HepG2 (cell line): ENCODE data around the gene CTIF. TPM values are rescaled to one million over a fixed set of nuclear protein-coding genes. Genes with fewer than 3 reads are reported as not detected.

ENCODE experiments used
- ATAC-seq: fragments of 200-7000 bp; cut with Tn5 transposase; 3 replicates; pipeline ENCODE4 v1.9.1; 2020; ENCODE audit warnings: mild to moderate bottlenecking, moderate library complexity
- BruUV-seq: library from RNA; stranded (reverse); fragments of 400-500 nt; replicated peaks from 2 replicates; lab custom pipeline; 2021; lab: Mats Ljungman, UMichigan
- CTCF ChIA-PET: fragments of 300-600 bp; formaldehyde crosslinking; extraction: SDS; loops from one replicate; lab custom pipeline; 2021; ENCODE audit warnings: low total read pairs, inconsistent platforms, low intra/inter-chr PET ratio; lab: Yijun Ruan, JAX
- POLR2A ChIA-PET: fragments of 350-600 bp; sonication (Branson Sonifier 250); formaldehyde crosslinking; loops from one replicate; lab custom pipeline; 2020; ENCODE audit warnings: antibody characterized with exemption, inconsistent platforms; lab: Yijun Ruan, JAX
- DNase-seq: peaks from one replicate; pipeline ENCODE4 v3.0.0-alpha.2; 2015; ENCODE audit warnings: low spot score
- FAIRE-seq: peaks from 3 replicates; lab custom pipeline; 2011; peaks lifted over from hg19 to GRCh38; lab: Jason Lieb, UNC
- H2AFZ ChIP-seq: one replicate; pipeline ENCODE4 v1.6.1; 2011; ENCODE audit warnings: low read length, inconsistent platforms
- H3K27ac ChIP-seq: fragments of 300-600 bp; 3 replicates; pipeline ENCODE4 v1.8.0; 2011; ENCODE audit warnings: mixed run types, mild to moderate bottlenecking, mixed read lengths, low read length, inconsistent platforms; ENCODE audit not compliant: insufficient read depth; ENCODE audit errors: extremely low read length
- H3K27me3 ChIP-seq, 2 experiments: fragments of 200-600 bp in 1 of 2; 2 replicates in 1 of 2; 3 replicates in 1 of 2; pipeline versions ENCODE4 v1.6.0 to v1.8.0; 2011; ENCODE audit warnings: low read length in 2 of 2, mild to moderate bottlenecking in 2 of 2, moderate library complexity in 2 of 2, inconsistent platforms in 1 of 2; ENCODE audit not compliant: insufficient read depth in 2 of 2, control insufficient read depth in 1 of 2
- H3K36me3 ChIP-seq, 2 experiments: fragments of 200-600 bp in 1 of 2; replicated peaks in 1 of 2; 2 replicates in 1 of 2; 3 replicates in 1 of 2; pipeline versions ENCODE4 v1.5.1 to v1.8.0; 2011; ENCODE audit warnings: low read length in 2 of 2, inconsistent platforms in 1 of 2; ENCODE audit not compliant: insufficient read depth in 2 of 2, control insufficient read depth in 1 of 2
- H3K4me1 ChIP-seq: 2 replicates; pipeline ENCODE4 v1.5.1; 2012; ENCODE audit warnings: low read length, inconsistent platforms; ENCODE audit not compliant: insufficient read depth
- H3K4me2 ChIP-seq: 2 replicates; pipeline ENCODE4 v1.6.0; 2011; ENCODE audit warnings: low read depth, low read length, inconsistent platforms
- H3K4me3 ChIP-seq, 3 experiments: fragments of 200-600 bp in 1 of 3; sonication (generic), shearing (Covaris generic) in 1 of 3; replicated peaks in 1 of 3; 2 replicates each; pipeline ENCODE4 v1.5.1; 2011 to 2016; ENCODE audit warnings: low read length in 3 of 3, inconsistent platforms in 2 of 3, low read depth in 2 of 3, mild to moderate bottlenecking in 2 of 3, control low read depth in 1 of 3, mixed read lengths in 1 of 3; ENCODE audit not compliant: insufficient read depth in 1 of 3
- H3K79me2 ChIP-seq: one replicate; pipeline ENCODE4 v1.6.1; 2011; ENCODE audit warnings: low read length, inconsistent platforms; ENCODE audit not compliant: insufficient read depth
- H3K9ac ChIP-seq: 2 replicates; pipeline ENCODE4 v1.6.0; 2011; ENCODE audit warnings: mild to moderate bottlenecking, low read depth, low read length, inconsistent platforms; ENCODE audit not compliant: insufficient read depth
- H3K9me3 ChIP-seq: 2 replicates; pipeline ENCODE4 v1.5.1; 2012; ENCODE audit warnings: mild to moderate bottlenecking, low read length
- H4K20me1 ChIP-seq: 2 replicates; pipeline ENCODE4 v1.6.0; 2011; ENCODE audit warnings: inconsistent platforms, mild to moderate bottlenecking, low read length, moderate library complexity; ENCODE audit not compliant: insufficient read depth
- HDAC6 ChIP-seq: fragments of 200-600 bp; sonication (generic); IDR thresholded peaks from 2 replicates; pipeline ENCODE4 v1.7.0; 2017; ENCODE audit warnings: mild to moderate bottlenecking, antibody characterized with exemption, low read length, low read depth
- KLF16 ChIP-seq, 2 experiments: sonication (generic) in 1 of 2; formaldehyde crosslinking in 1 of 2; IDR thresholded peaks; 2 replicates each; pipeline versions ENCODE4 v1.6.1 to v1.8.0; 2016 to 2023; ENCODE audit warnings: missing genetic modification reagents in 2 of 2, missing compliant biosample characterization in 1 of 2
- TBP ChIP-seq: sonication (generic); formaldehyde crosslinking; IDR thresholded peaks from 2 replicates; pipeline ENCODE4 v1.5.0; 2020; ENCODE audit warnings: missing genetic modification reagents
- TOPORS ChIP-seq: sonication (generic); formaldehyde crosslinking; IDR thresholded peaks from 2 replicates; pipeline ENCODE4 v1.8.0; 2023; ENCODE audit warnings: mild to moderate bottlenecking, missing genetic modification reagents
- ZNF460 ChIP-seq: sonication (generic); formaldehyde crosslinking; IDR thresholded peaks from 2 replicates; pipeline ENCODE4 v1.5.1; 2020; ENCODE audit warnings: missing genetic modification reagents, mild to moderate bottlenecking, borderline replicate concordance
- ZZZ3 ChIP-seq: sonication (generic); formaldehyde crosslinking; IDR thresholded peaks from 2 replicates; pipeline ENCODE4 v1.4.0; 2020; ENCODE audit warnings: missing genetic modification reagents, mild to moderate bottlenecking, borderline replicate concordance
- WGBS: methylation state at CpG from one replicate; pipeline ENCODE4 v1.1.6; 2017; ENCODE audit warnings: low lambda C conversion rate; 5-methylcytosine and 5-hydroxymethylcytosine counted together
- in situ Hi-C: cut with HindIII; loops from 2 replicates; pipeline ENCODE4 v1.10.0; 2017; ENCODE audit warnings: low pct_unique_long_range_greater_than_20kb; ENCODE audit not compliant: extremely low pct_ligation_motif_present
- intact Hi-C: fragments of 100-400 bp; cut with micrococcal nuclease; formaldehyde crosslinking; loops from one replicate; pipeline ENCODE4 v1.10.0; 2022; ENCODE audit not compliant: unreplicated experiment
- polyA plus RNA-seq, 8 experiments: library from polyadenylated mRNA; depleted of rRNA in 3 of 8; stranded (reverse) in 7 of 8; unstranded in 1 of 8; fragments of >200 nt; fragmentation: Illumina TruSeq in 4 of 8; extraction: Trizol in 4 of 8; gene quantifications; 2 replicates each; pipeline versions ENCODE4 v1.2.1 to v1.2.3, GENCODE V29; 2011 to 2016; ENCODE audit warnings: low read depth in 4 of 8, missing spikeins in 1 of 8, mixed read lengths in 1 of 8; ENCODE audit not compliant: insufficient read depth in 1 of 8
- total RNA-seq, 5 experiments: library from RNA; depleted of rRNA; stranded (reverse); fragments of >200 nt; fragmentation: Illumina TruSeq; extraction: Trizol; gene quantifications; 2 replicates each; pipeline ENCODE4 v1.2.3, GENCODE V29; 2016; ENCODE audit warnings: low read depth in 1 of 5
- TF ChIP-seq, protein P1 (sequence below): sonication (generic); formaldehyde crosslinking; IDR thresholded peaks from 2 replicates; pipeline ENCODE4 v1.8.1; 2023; ENCODE audit warnings: mild to moderate bottlenecking, missing genetic modification reagents

CTIF gene
- total and polyA plus RNA-seq, 2 of the 13 experiments (the other 11 are each of a cell fraction or from before 2014, with no cell fraction given) = 18.2 to 28.0 TPM

GRCh38 chr18:48728204-48728833 lies 189.5 kb downstream of the CTIF start:
- TF ChIP-seq, protein P1, sequence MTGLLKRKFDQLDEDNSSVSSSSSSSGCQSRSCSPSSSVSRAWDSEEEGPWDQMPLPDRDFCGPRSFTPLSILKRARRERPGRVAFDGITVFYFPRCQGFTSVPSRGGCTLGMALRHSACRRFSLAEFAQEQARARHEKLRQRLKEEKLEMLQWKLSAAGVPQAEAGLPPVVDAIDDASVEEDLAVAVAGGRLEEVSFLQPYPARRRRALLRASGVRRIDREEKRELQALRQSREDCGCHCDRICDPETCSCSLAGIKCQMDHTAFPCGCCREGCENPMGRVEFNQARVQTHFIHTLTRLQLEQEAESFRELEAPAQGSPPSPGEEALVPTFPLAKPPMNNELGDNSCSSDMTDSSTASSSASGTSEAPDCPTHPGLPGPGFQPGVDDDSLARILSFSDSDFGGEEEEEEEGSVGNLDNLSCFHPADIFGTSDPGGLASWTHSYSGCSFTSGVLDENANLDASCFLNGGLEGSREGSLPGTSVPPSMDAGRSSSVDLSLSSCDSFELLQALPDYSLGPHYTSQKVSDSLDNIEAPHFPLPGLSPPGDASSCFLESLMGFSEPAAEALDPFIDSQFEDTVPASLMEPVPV (CRISPR knock-in tag) = no peak
- TF ChIP-seq ZNF460 (CRISPR knock-in tag) (no peak), KLF16 (CRISPR knock-in tag; IDR thresholded peaks at IDR 0.05) (no peak), TOPORS (no peak), ZZZ3 (no peak)
- Histone ChIP-seq H4K20me1 (no peaks in the 10 kb centered on the region; the same call in 1 of the 2 replicates), H3K27ac (no peak overlapping the region), H3K9me3 (no peaks in the 10 kb centered on the region), H2AFZ (no peak overlapping the region), H3K4me1 (no peaks in the 10 kb centered on the region), H3K4me3 (no peak overlapping the region), H3K27me3 (no peaks in the 10 kb centered on the region), H3K36me3 (peaks cover 2 to 13% of the 10 kb centered on the region in 2 experiments; a peak in 4 of 5 replicates), H3K79me2 (no peaks in the 10 kb centered on the region), H3K9ac (no peak overlapping the region), H3K4me2 (no peak overlapping the region)
- intact Hi-C loops = no loop called here
- in situ Hi-C loops = no loop called here
- no TSS peak for BruUV-seq
- CTCF ChIA-PET = no interaction called here
- DNase-seq = no peak
- no peak for ATAC-seq
- FAIRE-seq = no peak
- WGBS = 86% methylated on average over 6 of the region's 6 CpGs
- POLR2A ChIA-PET = no interaction called here

GRCh38 chr18:48729404-48729803 lies 190.6 kb downstream of the CTIF start:
- ChIA-PET CTCF (no interaction called here), POLR2A (no interaction called here)
- H3K4me3 ChIP-seq = no peak overlapping the region
- no peak overlapping the region for H3K9ac ChIP-seq
- 96% methylated on average over 8 of the region's 8 CpGs for WGBS
- DNase-seq = no peak
- no peak overlapping the region for H3K4me2 ChIP-seq
- peaks cover 2 to 13% of the 10 kb centered on the region in 2 experiments; a peak in 4 of 5 replicates for H3K36me3 ChIP-seq
- no TSS peak for BruUV-seq
- in situ Hi-C loops (no loop called here), intact Hi-C loops (no loop called here)
- ATAC-seq = no peak
- no peaks in the 10 kb centered on the region for H3K4me1 ChIP-seq
- no peaks in the 10 kb centered on the region; the same call in 1 of the 2 replicates for H4K20me1 ChIP-seq
- FAIRE-seq = no peak
- H3K27me3 ChIP-seq = no peaks in the 10 kb centered on the region
- H3K9me3 ChIP-seq = no peaks in the 10 kb centered on the region
- no peak overlapping the region for H2AFZ ChIP-seq
- H3K79me2 ChIP-seq = no peaks in the 10 kb centered on the region
- H3K27ac ChIP-seq = no peak overlapping the region
- TF ChIP-seq HDAC6 (no peak), TBP (no peak)
